Measurements from ENCODE around the gene BRME1. TPM values are rescaled to one million over a fixed set of nuclear protein-coding genes. Genes with fewer than 3 reads are reported as not detected.

BRME1 gene
- total RNA-seq, 1 experiment from 2014 or later = 6.7 TPM

GRCh38 chr19:13866463-13867046, 39.4 kb downstream of the BRME1 start:
- Histone ChIP-seq H2BK120ac (ENCODE audit: low read depth, low read length, poor library complexity, severe bottlenecking) (no peak overlapping the region), H4K20me1 (ENCODE audit: control insufficient read depth, insufficient read depth, insufficient read length) (no peaks in the 10 kb centered on the region), H3K23ac (ENCODE audit: insufficient read length, low read depth, low read length) (no peak overlapping the region), H3K14ac (ENCODE audit: insufficient read depth, low read length) (no peak overlapping the region), H3K79me2 (ENCODE audit: insufficient read depth, low read length) (no peaks in the 10 kb centered on the region), H3K23me2 (ENCODE audit: insufficient read length, low read depth, low read length, poor library complexity, severe bottlenecking) (peaks cover 2% of the 10 kb centered on the region), H4K8ac (replicated peaks; ENCODE audit: insufficient read length, low read depth, low read length) (no peak overlapping the region), H3T11ph (ENCODE audit: low read length) (no peak overlapping the region), H3K4me2 (ENCODE audit: insufficient read depth, insufficient read length, low read length) (no peak overlapping the region), H3K4ac (ENCODE audit: low read depth, low read length) (no peak overlapping the region), H3K27ac (ENCODE audit: insufficient read length, low read depth, low read length) (no peak overlapping the region), H4K91ac (ENCODE audit: insufficient read length, low read depth, low read length) (no peak overlapping the region), H2AK5ac (ENCODE audit: insufficient read length, low read length) (no peak overlapping the region), H2BK12ac (ENCODE audit: insufficient read length, low read depth, low read length) (no peak overlapping the region), H2AFZ (ENCODE audit: low read length) (no peak overlapping the region), H2BK20ac (ENCODE audit: low read depth, low read length, poor library complexity, severe bottlenecking) (no peak overlapping the region), H3K9me3 (ENCODE audit: control insufficient read depth, low read depth, low read length) (no peaks in the 10 kb centered on the region), H4K5ac (ENCODE audit: insufficient read length, low read depth, low read length) (no peak overlapping the region), H3K56ac (ENCODE audit: insufficient read length, low read depth, low read length) (no peak overlapping the region), H2BK15ac (ENCODE audit: low read depth, low read length) (no peak overlapping the region), H3K79me1 (ENCODE audit: insufficient read depth, low read depth, low read length, poor library complexity, severe bottlenecking) (no peaks in the 10 kb centered on the region), H3K9ac (ENCODE audit: extremely low read depth, insufficient read length, low read length) (no peak overlapping the region), H3K18ac (ENCODE audit: insufficient read length, low read depth, low read length) (no peak overlapping the region), H3K4me1 (ENCODE audit: insufficient read depth, low read length) (no peaks in the 10 kb centered on the region), H3K27me3 (ENCODE audit: insufficient read depth, low read length) (peaks cover 30% of the 10 kb centered on the region; the same call in 1 of the 2 replicates), H2BK5ac (ENCODE audit: insufficient read length, low read length) (no peak overlapping the region)
- no peak for DNase-seq
- Mint-ChIP-seq H3K4me3 (peak overlapping the region; percentile 60 to 78), H3K27me3 (ENCODE audit: low read depth) (peaks cover 81% of the 10 kb centered on the region), H3K4me1 (peaks cover 16 to 23% of the 10 kb centered on the region in 2 experiments), H3K9me3 (no peaks in the 10 kb centered on the region), H3K36me3 (ENCODE audit: insufficient read depth in 1 of 3, low read depth in 3 of 3) (no peaks in the 10 kb centered on the region; a peak in 2 of 7 replicates), H3K27ac (no peak overlapping the region)
- TF ChIP-seq CTCF (conservative IDR thresholded peaks at IDR 0.05) = no peak
- WGBS (ENCODE audit: extremely low coverage, insufficient read length, low lambda C conversion rate) = no CpG with 5 or more reads among the region's 15 CpGs
